ENCODE results near the gene FCRL3.

- TF ChIP-seq POLR2A (IDR thresholded peaks at IDR 0.05; ENCODE audit: low read depth, low read length) (no peak), RAD21 (IDR thresholded peaks at IDR 0.05; ENCODE audit: low read length) (no peak), CTCF (conservative IDR thresholded peaks at IDR 0.05; ENCODE audit: low read depth, low read length) (no peak), MXI1 (IDR thresholded peaks at IDR 0.05; ENCODE audit: borderline replicate concordance, low read depth, low read length) (no peak), CEBPB (IDR thresholded peaks at IDR 0.05; ENCODE audit: low read depth, low read length) (no peak), BHLHE40 (IDR thresholded peaks at IDR 0.05; ENCODE audit: low read depth, low read length) (no peak)
Measured at GRCh38 chr1:157673008-157673407, 27.6 kb downstream of the FCRL3 start.
